MM.1S (cell line): ENCODE data around the gene FGF19.

Experiments
- DNase-seq: peaks from one replicate; pipeline ENCODE4 v3.0.0-alpha.2; 2015
- H2AFZ ChIP-seq: fragments of 300-600 bp; sonication (generic); 2 replicates; pipeline ENCODE4 v1.6.0; 2016; ENCODE audit warnings: antibody characterized with exemption, low read length
- H3F3A ChIP-seq: fragments of 300-600 bp; sonication (generic); 2 replicates; pipeline ENCODE4 v1.6.1; 2016; ENCODE audit warnings: mild to moderate bottlenecking, antibody characterized with exemption, low read length, moderate library complexity, mixed read lengths; ENCODE audit not compliant: insufficient read depth
- H3K27ac ChIP-seq: fragments of 300-600 bp; sonication (generic); 2 replicates; pipeline ENCODE4 v1.5.1; 2016; ENCODE audit warnings: mild to moderate bottlenecking, low read length
- H3K27me3 ChIP-seq: fragments of 300-600 bp; sonication (generic); replicated peaks from 2 replicates; pipeline ENCODE4 v1.6.0; 2016; ENCODE audit warnings: low read length; ENCODE audit not compliant: insufficient read depth
- H3K36me3 ChIP-seq: fragments of 300-600 bp; sonication (generic); replicated peaks from 2 replicates; pipeline ENCODE4 v1.6.1; 2016; ENCODE audit warnings: mild to moderate bottlenecking, low read length, mixed read lengths; ENCODE audit not compliant: insufficient read depth
- H3K4me1 ChIP-seq: fragments of 300-600 bp; sonication (generic); 2 replicates; pipeline ENCODE4 v1.6.1; 2016; ENCODE audit warnings: low read length, mixed read lengths
- H3K4me2 ChIP-seq: fragments of 300-600 bp; sonication (generic); 2 replicates; pipeline ENCODE4 v1.6.0; 2016; ENCODE audit warnings: low read depth, low read length
- H3K4me3 ChIP-seq: fragments of 300-600 bp; sonication (generic); 2 replicates; pipeline ENCODE4 v1.5.1; 2016; ENCODE audit warnings: low read length, mixed read lengths
- H3K79me2 ChIP-seq: fragments of 300-600 bp; sonication (generic); 2 replicates; pipeline ENCODE4 v1.6.1; 2016; ENCODE audit warnings: mixed run types, low read length, mixed read lengths
- H3K9ac ChIP-seq: fragments of 300-600 bp; sonication (generic); 2 replicates; pipeline ENCODE4 v1.6.1; 2016; ENCODE audit warnings: low read length, mixed read lengths
- H3K9me2 ChIP-seq: fragments of 300-600 bp; sonication (generic); replicated peaks from 2 replicates; pipeline ENCODE4 v1.6.1; 2016; ENCODE audit warnings: mild to moderate bottlenecking, low read length, mixed read lengths; ENCODE audit not compliant: insufficient read depth
- H3K9me3 ChIP-seq: fragments of 300-600 bp; sonication (generic); replicated peaks from 2 replicates; pipeline ENCODE4 v1.6.1; 2016; ENCODE audit warnings: mild to moderate bottlenecking, low read length, mixed read lengths; ENCODE audit not compliant: insufficient read depth
- H4K20me1 ChIP-seq: fragments of 300-600 bp; sonication (generic); 2 replicates; pipeline ENCODE4 v1.6.1; 2016; ENCODE audit warnings: mild to moderate bottlenecking, low read length, moderate library complexity, mixed read lengths; ENCODE audit not compliant: insufficient read depth
- CTCF ChIP-seq: fragments of 300-600 bp; sonication (generic); IDR thresholded peaks from 2 replicates; pipeline ENCODE4 v1.5.1; 2016; ENCODE audit warnings: antibody characterized with exemption, low read length, mixed read lengths
- EZH2 ChIP-seq: fragments of 300-600 bp; sonication (generic); optimal IDR thresholded peaks from 2 replicates; pipeline ENCODE3; 2017; ENCODE audit warnings: low read depth, mild to moderate bottlenecking, antibody characterized with exemption, low read length, mixed read lengths
- EZH2phosphoT487 ChIP-seq: fragments of 300-600 bp; sonication (generic); IDR thresholded peaks from 2 replicates; pipeline ENCODE4 v1.6.1; 2018; ENCODE audit warnings: antibody characterized with exemption, low read length

FGF19 gene

GRCh38 chr11:69716099-69716498, 12.3 kb upstream of the FGF19 start:
- H3K9ac ChIP-seq, result no peak overlapping the region
- no peaks in the 10 kb centered on the region for H3K9me2 ChIP-seq
- H3K4me1 ChIP-seq, result no peaks in the 10 kb centered on the region
- no peaks in the 10 kb centered on the region for H3K36me3 ChIP-seq
- TF ChIP-seq EZH2phosphoT487, result no peak
- TF ChIP-seq CTCF, result no peak
- no peak for TF ChIP-seq EZH2
- H3K4me2 ChIP-seq, result no peak overlapping the region
- no peak overlapping the region for H2AFZ ChIP-seq
- no peaks in the 10 kb centered on the region for H3K79me2 ChIP-seq
- no peaks in the 10 kb centered on the region for H3F3A ChIP-seq
- H3K27me3 ChIP-seq, result peaks cover 87% of the 10 kb centered on the region
- H4K20me1 ChIP-seq, result no peaks in the 10 kb centered on the region
- no peak overlapping the region for H3K4me3 ChIP-seq
- H3K27ac ChIP-seq, result no peak overlapping the region
- DNase-seq, result no peak
- no peaks in the 10 kb centered on the region for H3K9me3 ChIP-seq

- Histone ChIP-seq H3K79me2 (no peaks in the 10 kb centered on the region), H3K9me2 (no peaks in the 10 kb centered on the region), H3K36me3 (no peaks in the 10 kb centered on the region), H3K9me3 (no peaks in the 10 kb centered on the region), H3K27me3 (peaks cover 86% of the 10 kb centered on the region), H3K4me1 (no peaks in the 10 kb centered on the region), H3K27ac (no peak overlapping the region), H4K20me1 (no peaks in the 10 kb centered on the region), H3K4me3 (no peak overlapping the region), H2AFZ (no peak overlapping the region), H3F3A (no peaks in the 10 kb centered on the region), H3K4me2 (no peak overlapping the region), H3K9ac (no peak overlapping the region)
- TF ChIP-seq CTCF, result no peak
- TF ChIP-seq EZH2phosphoT487, result no peak
- no peak for TF ChIP-seq EZH2
- DNase-seq, result no peak
Observed at GRCh38 chr11:69715446-69715845, 11.6 kb upstream of the FGF19 start.

GRCh38 chr11:69711822-69712801, 8.3 kb upstream of the FGF19 start:
- peak overlapping the region; percentile 18; the same call in 1 of the 2 replicates for H3K4me2 ChIP-seq
- no peak for TF ChIP-seq EZH2
- no peak for TF ChIP-seq CTCF
- TF ChIP-seq EZH2phosphoT487, result no peak

More at GRCh38 chr11:69711822-69712801, 8.3 kb upstream of the FGF19 start:
- no peaks in the 10 kb centered on the region for H3K9me3 ChIP-seq
- no peak overlapping the region for H3K27ac ChIP-seq
- no peaks in the 10 kb centered on the region for H3K4me1 ChIP-seq
- no peaks in the 10 kb centered on the region for H3K36me3 ChIP-seq
- DNase-seq, result no peak
- no peaks in the 10 kb centered on the region for H3F3A ChIP-seq
- no peak overlapping the region for H2AFZ ChIP-seq
- peaks cover 85% of the 10 kb centered on the region for H3K27me3 ChIP-seq
- no peak overlapping the region for H3K4me3 ChIP-seq
- no peaks in the 10 kb centered on the region for H3K79me2 ChIP-seq
- H3K9ac ChIP-seq, result no peak overlapping the region
- no peaks in the 10 kb centered on the region for H4K20me1 ChIP-seq
- H3K9me2 ChIP-seq, result no peaks in the 10 kb centered on the region
